Activated naive CD8-positive, alpha-beta T cell treated with anti-CD3 and anti-CD28 coated beads, Interleukin-2, amount 50 U/mL, for 24 hours (primary cell): ENCODE results near the gene TBC1D5.
A peak's percentile ranks its signal among the peaks of the same experiment; 100 is the strongest.
"Not testable (repeated sequence)": the region's sequence is repeated elsewhere in the genome, so short reads cannot be mapped to it uniquely, and the experiment has no call there.

Source experiments
- ATAC-seq: fragments of 150-1000 bp; cut with Tn5 transposase; one replicate; pipeline ENCODE4 v1.10.0; 2021
- DNase-seq: peaks from one replicate; pipeline ENCODE4 v3.0.0; 2021
- H3K27ac Mint-ChIP-seq: one replicate; pipeline ENCODE4 v1.8.0; 2021; ENCODE audit warnings: mild to moderate bottlenecking, mixed read lengths
- H3K27me3 Mint-ChIP-seq: one replicate; pipeline ENCODE4 v1.8.0; 2021; ENCODE audit warnings: mixed read lengths
- H3K36me3 Mint-ChIP-seq: one replicate; pipeline ENCODE4 v1.8.0; 2021; ENCODE audit warnings: low read depth, mixed read lengths
- H3K4me1 Mint-ChIP-seq: one replicate; pipeline ENCODE4 v1.8.0; 2021; ENCODE audit warnings: mixed read lengths
- H3K4me3 Mint-ChIP-seq: one replicate; pipeline ENCODE4 v1.8.0; 2021; ENCODE audit warnings: mild to moderate bottlenecking, moderate library complexity, mixed read lengths
- H3K9me3 Mint-ChIP-seq: one replicate; pipeline ENCODE4 v1.8.0; 2021; ENCODE audit warnings: mixed read lengths

Gene TBC1D5

DNA sequence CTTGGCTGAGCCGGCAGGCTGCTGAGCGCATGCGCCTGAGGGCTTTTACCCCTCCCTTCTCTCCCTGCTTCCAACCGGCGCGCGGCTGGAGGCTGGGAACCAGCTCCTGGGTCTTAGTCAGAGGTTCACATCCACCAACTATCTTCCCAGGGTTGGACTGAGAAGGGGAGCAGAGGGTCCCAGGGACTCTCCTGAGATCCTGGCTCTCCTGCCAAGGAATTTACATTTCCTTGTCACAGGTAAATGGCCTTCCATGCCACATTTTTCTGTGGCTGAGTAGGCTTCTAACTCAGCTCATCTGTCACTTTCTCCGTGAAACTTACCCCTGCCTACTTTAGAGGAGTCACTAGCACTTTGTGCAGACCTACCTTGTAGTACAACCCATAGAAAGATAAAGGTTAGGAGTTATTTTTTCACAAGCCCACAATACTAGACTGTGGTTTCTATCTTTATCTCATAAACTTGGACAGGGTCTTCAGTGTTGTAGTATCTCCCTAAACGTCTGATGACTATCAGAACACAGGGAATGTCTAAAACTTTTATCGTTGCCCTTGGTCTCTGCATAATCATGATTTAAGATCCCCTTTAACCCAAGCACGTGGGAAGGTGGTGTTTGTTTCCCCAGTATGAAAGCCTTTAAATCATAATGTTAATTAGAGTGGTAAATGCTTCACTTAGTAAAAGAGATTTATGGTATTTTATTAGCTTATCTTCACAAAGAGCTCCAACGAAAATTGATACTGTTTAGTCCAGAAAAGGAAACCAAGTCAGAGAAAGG is 638 bp upstream of the TBC1D5 start:
- H3K27ac Mint-ChIP-seq, result peak overlapping the region; percentile 96
- peaks cover 11% of the 10 kb centered on the region for H3K36me3 Mint-ChIP-seq
- no peaks in the 10 kb centered on the region for H3K9me3 Mint-ChIP-seq
- peak; percentile 58 for ATAC-seq
- no peaks in the 10 kb centered on the region for H3K27me3 Mint-ChIP-seq
- no peak for DNase-seq
- H3K4me3 Mint-ChIP-seq, result peak overlapping the region; percentile 90
- peaks cover 51% of the 10 kb centered on the region for H3K4me1 Mint-ChIP-seq

DNA sequence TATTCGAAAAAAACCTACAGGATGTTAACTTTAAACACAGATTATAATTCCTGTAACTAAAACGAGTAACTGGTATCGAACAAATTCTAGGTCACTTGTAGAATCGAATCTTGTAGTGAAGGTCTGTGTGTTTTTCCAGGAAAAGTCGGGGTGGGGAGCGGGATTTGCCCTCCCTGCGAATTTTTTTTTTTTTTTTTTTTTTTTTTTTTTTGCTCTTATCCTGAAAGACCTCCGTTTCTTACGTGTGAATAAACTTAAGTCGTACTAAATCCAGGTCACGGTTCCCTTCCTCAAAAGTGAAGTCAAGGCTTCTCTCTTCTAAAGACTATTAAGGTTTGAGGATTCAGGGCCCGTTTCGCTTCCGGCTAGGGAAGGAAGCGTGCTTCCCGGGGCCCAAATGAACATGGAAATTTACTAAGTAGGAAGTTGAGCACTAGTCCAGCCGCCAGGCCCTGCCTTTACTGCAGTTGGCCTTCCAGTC is 770 bp downstream of the TBC1D5 start:
- no peak for ATAC-seq
- Mint-ChIP-seq H3K27ac (peak overlapping the region; percentile 94), H3K36me3 (peaks cover 11% of the 10 kb centered on the region), H3K4me1 (peaks cover 52% of the 10 kb centered on the region), H3K9me3 (no peaks in the 10 kb centered on the region), H3K27me3 (no peaks in the 10 kb centered on the region), H3K4me3 (peak overlapping the region; percentile 90)
- DNase-seq, result no peak

DNA sequence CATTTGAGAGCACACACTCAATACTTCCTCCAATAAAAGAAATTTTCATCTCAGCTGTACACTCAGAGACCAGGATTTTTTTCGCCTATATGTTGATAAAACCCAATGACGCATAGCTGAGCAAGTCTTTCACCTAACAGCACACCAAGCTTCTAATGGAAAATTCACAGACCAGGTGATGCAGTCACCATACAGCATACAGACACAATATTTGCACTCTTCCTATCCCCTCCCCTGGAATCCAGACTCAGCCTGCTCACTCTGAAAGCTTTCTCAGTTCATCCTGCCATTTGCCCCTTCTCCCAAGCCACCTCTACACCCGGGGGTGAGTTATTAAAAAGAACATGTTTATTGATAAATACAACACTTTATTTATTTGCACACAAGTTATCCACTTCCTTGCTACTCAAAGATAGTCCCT is 1.7 kb downstream of the TBC1D5 start:
- ATAC-seq (peak; percentile 6), DNase-seq (no peak)
- Mint-ChIP-seq H3K36me3 (peaks cover 11% of the 10 kb centered on the region), H3K27ac (peak overlapping the region; percentile 94), H3K4me1 (peaks cover 52% of the 10 kb centered on the region), H3K4me3 (peak overlapping the region; percentile 90), H3K9me3 (no peaks in the 10 kb centered on the region), H3K27me3 (no peaks in the 10 kb centered on the region)

DNA sequence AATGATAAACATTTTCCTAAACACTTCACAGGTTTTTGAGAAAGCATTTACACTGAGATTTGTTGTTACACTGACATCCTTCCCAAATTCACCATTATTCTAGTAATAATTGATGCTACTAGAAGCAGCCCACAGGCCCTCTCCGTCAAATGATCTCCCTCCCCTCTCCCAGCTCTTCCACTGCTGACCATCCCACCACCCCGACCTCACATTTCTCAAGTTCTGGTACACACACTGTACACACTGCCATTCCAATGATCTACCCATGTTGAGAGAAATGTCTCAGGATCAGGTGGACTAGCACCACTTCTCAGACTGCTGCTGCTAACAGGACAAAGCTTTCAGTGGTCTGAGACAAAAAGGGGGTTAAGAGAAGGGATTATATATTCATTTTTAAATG is 3.5 kb downstream of the TBC1D5 start:
- no peak for ATAC-seq
- Mint-ChIP-seq H3K27ac (no peak overlapping the region), H3K4me3 (no peak overlapping the region), H3K9me3 (no peaks in the 10 kb centered on the region), H3K4me1 (peaks cover 47% of the 10 kb centered on the region), H3K36me3 (peaks cover 15% of the 10 kb centered on the region), H3K27me3 (no peaks in the 10 kb centered on the region)
- no peak for DNase-seq

- no peak for DNase-seq
- Mint-ChIP-seq H3K9me3 (no peaks in the 10 kb centered on the region), H3K27me3 (no peaks in the 10 kb centered on the region), H3K36me3 (peaks cover 18% of the 10 kb centered on the region), H3K27ac (no peak overlapping the region), H3K4me1 (peaks cover 43% of the 10 kb centered on the region), H3K4me3 (no peak overlapping the region)
- ATAC-seq, result no peak
Observed at GRCh38 chr3:17738219-17738618, 4.2 kb downstream of the TBC1D5 start.

- DNase-seq (no peak), ATAC-seq (no peak)
- Mint-ChIP-seq H3K4me3 (no peak overlapping the region), H3K27me3 (no peaks in the 10 kb centered on the region), H3K4me1 (peaks cover 44% of the 10 kb centered on the region), H3K27ac (no peak overlapping the region), H3K36me3 (peaks cover 23% of the 10 kb centered on the region), H3K9me3 (no peaks in the 10 kb centered on the region)
Observed at GRCh38 chr3:17737591-17737990, 4.8 kb downstream of the TBC1D5 start.

- not testable (repeated sequence) for DNase-seq, H3K9me3 Mint-ChIP-seq, ATAC-seq, H3K4me3 Mint-ChIP-seq, H3K27me3 Mint-ChIP-seq
- peaks cover 29% of the 10 kb centered on the region for H3K36me3 Mint-ChIP-seq
- peaks cover 39% of the 10 kb centered on the region for H3K4me1 Mint-ChIP-seq
- peak overlapping the region; percentile 44 for H3K27ac Mint-ChIP-seq
Observed at GRCh38 chr3:17735362-17735761, 7.1 kb downstream of the TBC1D5 start.

- peaks cover 30% of the 10 kb centered on the region for H3K36me3 Mint-ChIP-seq
- peaks cover 28% of the 10 kb centered on the region for H3K4me1 Mint-ChIP-seq
- no peaks in the 10 kb centered on the region for H3K27me3 Mint-ChIP-seq
Observed at GRCh38 chr3:17733768-17734167, 8.7 kb downstream of the TBC1D5 start.

DNA sequence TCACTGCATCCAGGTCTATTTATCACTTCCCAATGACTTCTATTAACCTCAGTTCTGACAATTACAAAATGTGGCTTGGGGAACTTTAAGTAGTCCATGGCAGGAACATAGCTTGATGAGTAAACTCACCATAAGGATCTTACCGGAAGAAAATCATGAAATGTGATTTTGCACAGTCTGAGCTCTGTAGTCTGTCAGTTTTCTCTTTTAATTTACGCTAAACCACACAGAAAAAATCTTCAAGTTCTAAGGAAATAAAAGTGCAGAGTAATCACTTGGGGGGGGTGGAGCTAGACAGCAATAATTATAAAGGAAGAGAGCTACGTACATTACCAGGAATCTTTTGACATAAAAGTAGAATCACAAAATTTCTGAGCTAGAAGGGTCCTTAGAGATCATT is 9.2 kb downstream of the TBC1D5 start:
- no peak overlapping the region for H3K27ac Mint-ChIP-seq
- H3K36me3 Mint-ChIP-seq, result peaks cover 32% of the 10 kb centered on the region

More at GRCh38 chr3:17733768-17734167, 8.7 kb downstream of the TBC1D5 start:
- Mint-ChIP-seq H3K9me3 (no peaks in the 10 kb centered on the region), H3K27ac (no peak overlapping the region), H3K4me3 (no peak overlapping the region)
- ATAC-seq (no peak), DNase-seq (no peak)

GRCh38 chr3:17730318-17730967 is 12.0 kb downstream of the TBC1D5 start:
- Mint-ChIP-seq H3K36me3 (peaks cover 55% of the 10 kb centered on the region), H3K4me1 (peaks cover 12% of the 10 kb centered on the region), H3K27ac (no peak overlapping the region), H3K9me3 (no peaks in the 10 kb centered on the region), H3K4me3 (no peak overlapping the region), H3K27me3 (no peaks in the 10 kb centered on the region)
- ATAC-seq, result no peak
- no peak for DNase-seq

More for the DNA sequence above, 9.2 kb downstream of the TBC1D5 start:
- H3K9me3 Mint-ChIP-seq, result no peaks in the 10 kb centered on the region
- no peak overlapping the region for H3K4me3 Mint-ChIP-seq
- no peak for ATAC-seq
- DNase-seq, result no peak
- no peaks in the 10 kb centered on the region for H3K27me3 Mint-ChIP-seq
- peaks cover 24% of the 10 kb centered on the region for H3K4me1 Mint-ChIP-seq

DNA sequence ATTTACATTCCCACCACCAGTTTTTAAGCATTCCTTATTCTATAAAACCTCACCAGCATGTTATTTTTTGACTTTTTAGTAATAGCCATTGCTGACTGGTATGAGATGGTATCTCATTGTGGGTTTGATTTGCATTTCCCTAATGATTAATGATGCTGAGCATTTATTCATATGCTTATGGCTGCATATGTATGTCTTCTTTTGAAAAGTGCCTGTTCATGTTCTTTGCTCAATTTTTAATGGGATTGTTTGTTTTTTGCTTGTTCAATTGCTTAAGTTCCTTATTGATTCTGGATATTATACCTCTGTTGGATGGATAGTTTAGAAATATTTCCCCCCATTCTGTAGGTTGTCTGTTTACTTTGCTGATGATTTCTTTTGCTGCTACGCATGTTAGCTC is 16.1 kb downstream of the TBC1D5 start:
- H3K27ac Mint-ChIP-seq, result no peak overlapping the region
- H3K9me3 Mint-ChIP-seq, result no peaks in the 10 kb centered on the region
- no peak for ATAC-seq
- H3K36me3 Mint-ChIP-seq, result peaks cover 43% of the 10 kb centered on the region
- no peak overlapping the region for H3K4me3 Mint-ChIP-seq
- no peaks in the 10 kb centered on the region for H3K27me3 Mint-ChIP-seq
- no peak for DNase-seq
- H3K4me1 Mint-ChIP-seq, result peaks cover 6% of the 10 kb centered on the region

DNA sequence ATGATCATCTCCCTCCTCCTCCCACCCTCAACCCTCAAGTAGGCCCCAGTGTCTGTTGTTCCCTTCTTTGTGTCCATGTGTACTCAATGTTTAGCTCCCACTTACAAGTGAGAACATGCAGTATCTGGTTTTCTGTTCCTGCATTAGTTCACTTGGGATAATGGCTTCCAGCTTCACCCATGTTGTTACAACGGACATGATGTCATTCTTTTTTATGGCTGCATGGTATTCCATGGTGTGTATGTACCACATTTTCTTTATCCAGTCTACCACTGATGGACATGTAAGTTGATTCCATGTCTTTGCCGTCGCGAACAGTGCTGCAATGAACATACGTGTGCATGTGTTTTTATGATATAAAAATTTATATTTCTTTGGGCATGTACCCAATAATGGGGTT is 16.6 kb downstream of the TBC1D5 start:
- ATAC-seq, H3K4me3 Mint-ChIP-seq, H3K4me1 Mint-ChIP-seq, H3K27me3 Mint-ChIP-seq, DNase-seq, H3K9me3 Mint-ChIP-seq, H3K27ac Mint-ChIP-seq: not testable (repeated sequence)
- H3K36me3 Mint-ChIP-seq, result peaks cover 40% of the 10 kb centered on the region

DNA sequence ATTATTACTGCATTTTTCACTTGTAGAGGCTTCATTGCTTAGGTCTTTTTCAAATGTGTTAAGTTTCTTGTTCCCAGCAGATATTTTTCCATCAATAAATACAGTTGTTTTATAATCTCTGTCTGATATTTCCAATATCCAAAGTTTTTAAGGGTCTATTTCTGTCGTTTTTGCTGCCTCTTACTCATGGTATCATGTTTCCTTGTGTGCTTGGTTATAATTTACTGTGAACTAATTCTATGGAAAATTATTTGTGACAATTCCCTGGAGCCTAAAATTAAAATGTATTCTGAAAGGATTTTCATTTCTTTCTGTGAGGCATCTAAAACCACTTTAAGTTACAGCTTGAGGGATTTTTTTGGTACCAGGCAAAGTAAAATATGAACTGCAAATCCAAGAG is 17.5 kb downstream of the TBC1D5 start:
- Mint-ChIP-seq H3K36me3 (peaks cover 34% of the 10 kb centered on the region), H3K27ac (no peak overlapping the region)

DNA sequence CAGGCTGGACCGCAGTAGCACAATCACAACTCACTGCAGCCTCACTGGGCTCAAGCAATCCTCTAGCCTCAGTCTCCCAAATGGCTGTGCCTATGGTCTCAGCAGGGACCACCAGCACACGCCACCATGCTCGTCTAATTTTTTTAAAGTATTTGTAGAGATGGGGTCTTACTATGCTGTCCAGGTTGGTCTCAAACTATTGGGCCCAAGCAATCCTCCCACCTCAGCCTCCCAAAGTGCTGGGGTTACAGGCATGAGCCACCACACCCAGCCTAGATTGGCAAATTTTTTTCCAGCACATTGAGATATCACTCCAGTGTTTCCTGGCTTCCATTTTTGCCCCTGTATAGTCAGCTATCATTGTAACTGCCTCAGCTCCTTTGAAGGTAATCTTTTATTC is 18.3 kb downstream of the TBC1D5 start:
- H3K27ac Mint-ChIP-seq, result no peak overlapping the region
- no peak for ATAC-seq
- no peaks in the 10 kb centered on the region for H3K4me1 Mint-ChIP-seq
- DNase-seq, result no peak
- peaks cover 36% of the 10 kb centered on the region for H3K36me3 Mint-ChIP-seq
- H3K27me3 Mint-ChIP-seq, result no peaks in the 10 kb centered on the region
- H3K9me3 Mint-ChIP-seq, result no peaks in the 10 kb centered on the region
- no peak overlapping the region for H3K4me3 Mint-ChIP-seq

More for the DNA sequence above, 17.5 kb downstream of the TBC1D5 start:
- Mint-ChIP-seq H3K9me3 (no peaks in the 10 kb centered on the region), H3K27me3 (no peaks in the 10 kb centered on the region), H3K4me3 (no peak overlapping the region), H3K4me1 (no peaks in the 10 kb centered on the region)
- DNase-seq (no peak), ATAC-seq (no peak)

GRCh38 chr3:17717411-17717810 is 25.0 kb downstream of the TBC1D5 start:
- H3K4me3 Mint-ChIP-seq, result no peak overlapping the region
- H3K27me3 Mint-ChIP-seq, result no peaks in the 10 kb centered on the region
- H3K4me1 Mint-ChIP-seq, result no peaks in the 10 kb centered on the region
- H3K36me3 Mint-ChIP-seq, result peaks cover 36% of the 10 kb centered on the region
- DNase-seq (no peak), ATAC-seq (no peak)
- peaks cover 25% of the 10 kb centered on the region for H3K9me3 Mint-ChIP-seq
- no peak overlapping the region for H3K27ac Mint-ChIP-seq
